ENCODE data around the gene FOXO3B.
"Not testable (repeated sequence)": the region's sequence is repeated elsewhere in the genome, so short reads cannot be mapped to it uniquely, and the experiment has no call there.

DNA sequence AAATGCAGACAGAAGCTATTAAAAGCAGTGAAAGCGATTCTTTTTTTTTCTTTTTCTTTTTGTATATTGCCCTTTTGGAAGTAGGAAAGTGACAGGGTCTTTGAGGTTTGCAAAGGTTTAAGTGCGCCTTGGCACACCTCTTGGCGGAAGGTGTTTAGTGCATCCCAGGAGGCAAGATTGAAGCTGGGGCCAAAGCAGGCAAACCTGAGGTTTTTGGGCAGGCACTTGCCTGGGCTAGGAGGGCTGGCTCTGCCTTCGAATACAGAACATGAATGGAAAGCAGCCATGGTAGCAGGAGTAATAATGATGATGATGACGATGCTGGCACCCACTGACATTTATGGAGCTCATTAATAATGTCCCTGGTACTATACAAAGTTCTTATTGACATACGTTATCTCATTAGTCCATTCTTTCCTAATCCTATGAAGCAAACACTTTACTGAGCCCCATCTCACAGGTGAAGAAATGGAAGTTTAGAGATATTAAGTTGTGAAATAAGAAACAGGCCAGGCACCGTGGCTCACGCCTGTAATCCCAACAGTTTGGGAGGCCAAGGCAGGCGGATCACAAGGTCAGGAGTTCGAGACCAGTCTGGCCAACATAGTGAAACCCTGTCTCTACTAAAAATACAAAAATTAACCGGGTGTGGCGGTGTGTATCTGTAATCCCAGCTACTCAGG lies 37.5 kb upstream of the FOXO3B start:
- TF ChIP-seq EZH2phosphoT487 (IDR thresholded peaks at IDR 0.05; ENCODE audit: insufficient read depth, low read depth); EZH2 (IDR thresholded peaks at IDR 0.05; ENCODE audit: insufficient read depth, poor library complexity, severe bottlenecking): not testable (repeated sequence)

Data from GM23248 (cell line).